ENCODE measurements around the gene PRKN.

PRKN gene

GRCh38 chr6:162364488-162364887 is 363.1 kb downstream of the PRKN start:
- no peak for DNase-seq

- DNase-seq, result no peak
These were observed 363.8 kb downstream of the PRKN start for GRCh38 chr6:162363757-162364156.

- no peak for DNase-seq
These were observed 366.5 kb downstream of the PRKN start for GRCh38 chr6:162360901-162361567.

GRCh38 chr6:162358625-162359024 is 368.9 kb downstream of the PRKN start:
- DNase-seq, result no peak

GRCh38 chr6:162345051-162345511 is 382.5 kb downstream of the PRKN start:
- no peak for DNase-seq

- no peak for DNase-seq
These were observed 382.9 kb downstream of the PRKN start for GRCh38 chr6:162344646-162345010.

GRCh38 chr6:162343936-162344645 is 383.5 kb downstream of the PRKN start:
- no peak for DNase-seq

GRCh38 chr6:162343198-162343935 is 384.2 kb downstream of the PRKN start:
- DNase-seq, result no peak

- DNase-seq, result no peak
These were observed 390.2 kb downstream of the PRKN start for GRCh38 chr6:162337412-162337811.

GRCh38 chr6:162336359-162336758 is 391.2 kb downstream of the PRKN start:
- DNase-seq, result no peak

- no peak for DNase-seq
These were observed 395.2 kb downstream of the PRKN start for GRCh38 chr6:162332365-162332764.

- DNase-seq, result no peak
These were observed 395.7 kb downstream of the PRKN start for GRCh38 chr6:162331911-162332310.

- no peak for DNase-seq
These were observed 401.7 kb downstream of the PRKN start for GRCh38 chr6:162325826-162326225.

- no peak for DNase-seq
These were observed 402.5 kb downstream of the PRKN start for GRCh38 chr6:162325051-162325450.

- no peak for DNase-seq
These were observed 412.3 kb downstream of the PRKN start for GRCh38 chr6:162315291-162315690.

- DNase-seq, result no peak
These were observed 413.5 kb downstream of the PRKN start for GRCh38 chr6:162313922-162314660.

- DNase-seq, result no peak
These were observed 419.7 kb downstream of the PRKN start for GRCh38 chr6:162307865-162308264.

GRCh38 chr6:162306616-162307015 is 420.9 kb downstream of the PRKN start:
- DNase-seq, result no peak

- DNase-seq, result no peak
These were observed 426.4 kb downstream of the PRKN start for GRCh38 chr6:162301128-162301527.

- DNase-seq, result no peak
These were observed 433.5 kb downstream of the PRKN start for GRCh38 chr6:162294029-162294428.

- DNase-seq, result no peak
These were observed 434.7 kb downstream of the PRKN start for GRCh38 chr6:162292915-162293314.

- DNase-seq, result no peak
These were observed 436.6 kb downstream of the PRKN start for GRCh38 chr6:162290846-162291465.

GRCh38 chr6:162289972-162290371 is 437.6 kb downstream of the PRKN start:
- no peak for DNase-seq
